CD4-positive, alpha-beta memory T cell (primary cell): ENCODE results near the gene DLX3. TPM values are rescaled to one million over a fixed set of nuclear protein-coding genes. Genes with fewer than 3 reads are reported as not detected.
A peak's percentile ranks its signal among the peaks of the same experiment; 100 is the strongest.

Experiments
- CTCF ChIA-PET: fragments of 350-600 bp; sonication (Branson Sonifier 250); formaldehyde crosslinking; loops from one replicate; lab custom pipeline; 2021; ENCODE audit warnings: inconsistent platforms; ENCODE audit not compliant: partially characterized antibody; lab: Charles Lee
- POLR2A ChIA-PET: fragments of 350-600 bp; sonication (Branson Sonifier 250); formaldehyde crosslinking; loops from one replicate; lab custom pipeline; 2021; ENCODE audit not compliant: partially characterized antibody; lab: Charles Lee
- DNase-seq, 5 donors: peaks; one replicate each; pipeline versions ENCODE4 v3.0.0 to v3.0.0-alpha.2; 2020 to 2022; ENCODE audit warnings: mixed read lengths in 1 of 5
- H3K27ac ChIP-seq: one replicate; pipeline ENCODE4 v1.7.0; 2013; ENCODE audit warnings: low read depth, low read length
- H3K27me3 ChIP-seq: 2 replicates; pipeline ENCODE4 v1.7.0; 2013; ENCODE audit warnings: mild to moderate bottlenecking, low read length, moderate library complexity; ENCODE audit not compliant: insufficient read depth
- H3K36me3 ChIP-seq: 2 replicates; pipeline ENCODE4 v1.7.0; 2013; ENCODE audit warnings: mild to moderate bottlenecking, low read length, moderate library complexity; ENCODE audit not compliant: insufficient read depth
- H3K4me1 ChIP-seq: 2 replicates; pipeline ENCODE4 v1.7.0; 2013; ENCODE audit warnings: mild to moderate bottlenecking, low read length, moderate library complexity; ENCODE audit not compliant: insufficient read depth
- H3K4me3 ChIP-seq, 2 donors: one replicate each; pipeline ENCODE4 v1.7.0; 2013; ENCODE audit warnings: low read length in 2 of 2, mild to moderate bottlenecking in 1 of 2
- H3K9me3 ChIP-seq, 2 donors: one replicate each; pipeline ENCODE4 v1.7.0; 2013; ENCODE audit warnings: low read length in 2 of 2, control low read depth in 1 of 2; ENCODE audit not compliant: control insufficient read depth in 1 of 2
- H3K27ac Mint-ChIP-seq, 7 donors: one replicate each; pipeline ENCODE4 v1.8.0; 2020 to 2021; ENCODE audit warnings: mixed read lengths in 7 of 7, mild to moderate bottlenecking in 6 of 7, inconsistent platforms in 3 of 7, moderate library complexity in 3 of 7
- H3K27me3 Mint-ChIP-seq, 2 donors: one replicate each; pipeline ENCODE4 v1.8.0; 2020 to 2021; ENCODE audit warnings: mixed read lengths in 2 of 2
- H3K36me3 Mint-ChIP-seq, 2 donors: one replicate each; pipeline ENCODE4 v1.8.0; 2020 to 2021; ENCODE audit warnings: mixed read lengths in 2 of 2, inconsistent platforms in 1 of 2, mild to moderate bottlenecking in 1 of 2
- H3K4me1 Mint-ChIP-seq, 4 donors: one replicate each; pipeline ENCODE4 v1.8.0; 2020 to 2021; ENCODE audit warnings: mixed read lengths in 4 of 4, mild to moderate bottlenecking in 1 of 4
- H3K4me3 Mint-ChIP-seq, 8 donors: one replicate each; pipeline ENCODE4 v1.8.0; 2020 to 2021; ENCODE audit warnings: mixed read lengths in 8 of 8, mild to moderate bottlenecking in 7 of 8, moderate library complexity in 6 of 8, inconsistent platforms in 3 of 8
- H3K9me3 Mint-ChIP-seq, 8 donors: one replicate each; pipeline ENCODE4 v1.8.0; 2020 to 2021; ENCODE audit warnings: mixed read lengths in 8 of 8, mild to moderate bottlenecking in 5 of 8, inconsistent platforms in 3 of 8, moderate library complexity in 1 of 8
- intact Hi-C: fragments of 100-400 bp; cut with micrococcal nuclease; formaldehyde crosslinking; loops from one replicate; pipeline ENCODE4 v1.15.1; 2023
- polyA plus RNA-seq, 2 donors: library from polyadenylated mRNA; unstranded; fragments of 300-500 nt; fragmentation: Illumina TruSeq; gene quantifications; one replicate each; pipeline ENCODE4 v1.2.3, GENCODE V29; 2021
- total RNA-seq, 2 experiments: library from RNA; stranded (reverse); gene quantifications; one replicate each; pipeline ENCODE4 v1.2.3, GENCODE V29; 2021

DLX3 gene
- total and polyA plus RNA-seq, 4 experiments from 2014 or later: not detected

GRCh38 chr17:49993423-49994060 is 1.5 kb downstream of the DLX3 start:
- H3K9me3 Mint-ChIP-seq: peaks cover 0 to 9% (median 0%) of the 10 kb centered on the region in 8 donors
- no peak overlapping the region for H3K27ac ChIP-seq
- peaks cover 37% of the 10 kb centered on the region for H3K4me1 ChIP-seq
- H3K4me3 ChIP-seq: peak overlapping the region in 1 of 2 donors; percentile 44
- ChIA-PET CTCF (interaction anchor here (0.6 to 8.3 kb wide), 4 partner anchors 41 to 131 kb away, joined by 4 to 212 read pairs (median 145); no protein-coding TSS in a partner anchor), POLR2A (interaction anchor here (0.6 kb wide), 1 partner anchor 98 kb away, joined by 3 read pairs; no protein-coding TSS in a partner anchor)
- no peak for DNase-seq
- peaks cover 23 to 47% (median 28%) of the 10 kb centered on the region in 4 donors for H3K4me1 Mint-ChIP-seq
- no peaks in the 10 kb centered on the region for H3K36me3 Mint-ChIP-seq
- H3K27ac Mint-ChIP-seq: peak overlapping the region in 2 of 7 donors; percentile 33 to 53
- H3K27me3 ChIP-seq: peaks cover 53% of the 10 kb centered on the region
- H3K9me3 ChIP-seq: no peaks in the 10 kb centered on the region
- H3K27me3 Mint-ChIP-seq: peaks cover 56 to 67% of the 10 kb centered on the region in 2 donors
- no peaks in the 10 kb centered on the region for H3K36me3 ChIP-seq
- peak overlapping the region; percentile 82 to 92 (median 88) for H3K4me3 Mint-ChIP-seq
- intact Hi-C loops: no loop called here

- DNase-seq: no peak
- Mint-ChIP-seq H3K27ac (peak overlapping the region in 2 of 7 donors; percentile 47 to 58), H3K36me3 (no peaks in the 10 kb centered on the region), H3K9me3 (peaks cover 0 to 9% (median 0%) of the 10 kb centered on the region in 8 donors), H3K4me1 (peaks cover 23 to 41% (median 27%) of the 10 kb centered on the region in 4 donors), H3K4me3 (peak overlapping the region; percentile 54 to 82 (median 74)), H3K27me3 (peaks cover 53 to 64% of the 10 kb centered on the region in 2 donors)
- Histone ChIP-seq H3K4me1 (peaks cover 34% of the 10 kb centered on the region), H3K36me3 (no peaks in the 10 kb centered on the region), H3K4me3 (peak overlapping the region in 1 of 2 donors; percentile 44), H3K9me3 (no peaks in the 10 kb centered on the region), H3K27me3 (peaks cover 52% of the 10 kb centered on the region), H3K27ac (no peak overlapping the region)
- POLR2A ChIA-PET: interaction anchor here (0.6 kb wide), 1 partner anchor 97 kb away, joined by 3 read pairs; no protein-coding TSS in a partner anchor
- intact Hi-C loops: no loop called here
- CTCF ChIA-PET: interaction anchor here (0.6 to 8.3 kb wide), 2 partner anchors 40 to 131 kb away, joined by 4 to 195 read pairs; no protein-coding TSS in a partner anchor
Observed at GRCh38 chr17:49992933-49993422, 2.0 kb downstream of the DLX3 start.

DNA sequence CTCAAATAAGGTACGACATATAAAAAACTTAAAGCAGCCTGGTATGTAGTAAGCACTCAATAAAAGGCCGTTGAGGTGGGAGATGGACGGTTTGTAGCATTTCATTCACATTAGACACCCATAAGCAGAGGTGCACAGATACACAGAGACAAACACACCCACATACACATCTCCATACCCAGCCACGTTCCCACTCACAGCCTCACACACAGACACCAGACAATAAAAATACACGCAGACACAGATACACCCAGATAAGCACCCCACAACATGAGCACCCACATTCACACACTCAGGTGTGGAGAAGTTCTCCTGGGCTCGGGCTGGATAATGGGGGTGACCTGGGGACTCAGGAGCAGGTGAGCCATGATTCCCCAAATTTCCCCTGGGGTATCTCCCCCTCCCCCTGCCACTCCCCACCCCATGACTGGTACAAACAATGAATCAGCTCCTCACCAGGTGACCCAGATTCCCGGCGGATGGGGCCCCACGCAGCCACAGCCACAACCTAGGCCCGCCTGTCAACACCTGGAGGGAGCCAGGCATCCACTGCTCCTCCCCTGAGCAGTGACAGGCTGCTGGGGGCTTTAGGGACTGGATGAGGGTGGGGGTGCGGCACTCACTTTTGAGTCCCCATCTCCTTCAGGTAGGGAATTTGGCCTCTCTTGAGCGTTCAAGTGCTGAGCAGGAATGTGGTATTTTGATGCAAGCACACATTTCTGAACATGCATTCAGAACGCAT is 2.7 kb downstream of the DLX3 start:
- H3K4me1 ChIP-seq: peaks cover 34% of the 10 kb centered on the region
- H3K27me3 Mint-ChIP-seq: peaks cover 51 to 69% of the 10 kb centered on the region in 2 donors
- DNase-seq: no peak
- H3K36me3 Mint-ChIP-seq: no peaks in the 10 kb centered on the region
- POLR2A ChIA-PET: no interaction called here
- H3K4me3 Mint-ChIP-seq: peak overlapping the region in 6 of 8 donors; percentile 74 to 82 (median 77)
- H3K27ac ChIP-seq: no peak overlapping the region
- no peaks in the 10 kb centered on the region for H3K9me3 ChIP-seq
- intact Hi-C loops: no loop called here
- H3K27me3 ChIP-seq: peaks cover 46% of the 10 kb centered on the region
- H3K27ac Mint-ChIP-seq: peak overlapping the region in 2 of 7 donors; percentile 47 to 58
- H3K4me3 ChIP-seq: no peak overlapping the region
- no peaks in the 10 kb centered on the region for H3K36me3 ChIP-seq
- H3K4me1 Mint-ChIP-seq: peaks cover 23 to 39% (median 26%) of the 10 kb centered on the region in 4 donors
- peaks cover 0 to 9% (median 0%) of the 10 kb centered on the region in 8 donors for H3K9me3 Mint-ChIP-seq
- CTCF ChIA-PET: interaction anchor here (1.0 kb wide), 1 partner anchor 40 kb away, joined by 4 read pairs; no protein-coding TSS in a partner anchor

- Histone ChIP-seq H3K27me3 (peaks cover 38% of the 10 kb centered on the region), H3K4me1 (peaks cover 26% of the 10 kb centered on the region), H3K36me3 (no peaks in the 10 kb centered on the region), H3K9me3 (no peaks in the 10 kb centered on the region), H3K4me3 (no peak overlapping the region), H3K27ac (no peak overlapping the region)
- H3K4me3 Mint-ChIP-seq: no peak overlapping the region
- intact Hi-C loops: no loop called here
- H3K36me3 Mint-ChIP-seq: no peaks in the 10 kb centered on the region
- H3K27ac Mint-ChIP-seq: no peak overlapping the region
- ChIA-PET CTCF (interaction anchor here (1.0 kb wide), 1 partner anchor 39 kb away, joined by 4 read pairs; no protein-coding TSS in a partner anchor), POLR2A (no interaction called here)
- peaks cover 0 to 9% (median 0%) of the 10 kb centered on the region in 8 donors for H3K9me3 Mint-ChIP-seq
- peaks cover 56 to 73% of the 10 kb centered on the region in 2 donors for H3K27me3 Mint-ChIP-seq
- no peak for DNase-seq
- H3K4me1 Mint-ChIP-seq: peaks cover 21 to 32% (median 24%) of the 10 kb centered on the region in 4 donors
Observed at GRCh38 chr17:49991409-49991808, 3.6 kb downstream of the DLX3 start.

- Histone ChIP-seq H3K4me1 (peaks cover 23% of the 10 kb centered on the region), H3K4me3 (no peak overlapping the region), H3K9me3 (no peaks in the 10 kb centered on the region), H3K36me3 (no peaks in the 10 kb centered on the region), H3K27ac (no peak overlapping the region), H3K27me3 (peaks cover 33% of the 10 kb centered on the region)
- DNase-seq: no peak
- ChIA-PET POLR2A (no interaction called here), CTCF (interaction anchor here (1.1 to 2.3 kb wide), 4 partner anchors 11 to 135 kb away, joined by 3 to 8 read pairs (median 4); no protein-coding TSS in a partner anchor)
- H3K4me3 Mint-ChIP-seq: peak overlapping the region in 1 of 8 donors; percentile 25
- intact Hi-C loops: no loop called here
- peaks cover 18 to 27% (median 22%) of the 10 kb centered on the region in 4 donors for H3K4me1 Mint-ChIP-seq
- H3K27ac Mint-ChIP-seq: no peak overlapping the region
- peaks cover 0 to 9% (median 0%) of the 10 kb centered on the region in 8 donors for H3K9me3 Mint-ChIP-seq
- H3K27me3 Mint-ChIP-seq: peaks cover 51 to 71% of the 10 kb centered on the region in 2 donors
- H3K36me3 Mint-ChIP-seq: no peaks in the 10 kb centered on the region
Observed at GRCh38 chr17:49990921-49991320, 4.1 kb downstream of the DLX3 start.

- H3K27me3 ChIP-seq: peaks cover 29% of the 10 kb centered on the region
- intact Hi-C loops: no loop called here
- DNase-seq: no peak
Observed at GRCh38 chr17:49990331-49990730, 4.7 kb downstream of the DLX3 start.

More at GRCh38 chr17:49990331-49990730, 4.7 kb downstream of the DLX3 start:
- Histone ChIP-seq H3K36me3 (no peaks in the 10 kb centered on the region), H3K9me3 (no peaks in the 10 kb centered on the region), H3K4me1 (peaks cover 21% of the 10 kb centered on the region), H3K4me3 (no peak overlapping the region), H3K27ac (no peak overlapping the region)
- Mint-ChIP-seq H3K36me3 (no peaks in the 10 kb centered on the region), H3K27me3 (peaks cover 47 to 68% of the 10 kb centered on the region in 2 donors), H3K4me1 (peaks cover 15 to 22% (median 18%) of the 10 kb centered on the region in 4 donors), H3K27ac (no peak overlapping the region), H3K9me3 (peaks cover 0 to 8% (median 0%) of the 10 kb centered on the region in 8 donors), H3K4me3 (no peak overlapping the region)
- CTCF ChIA-PET: interaction anchor here (1.0 to 2.3 kb wide), 6 partner anchors 7 to 135 kb away, joined by 3 to 8 read pairs (median 4); no protein-coding TSS in a partner anchor
- POLR2A ChIA-PET: no interaction called here
